ENCODE data around the gene XRCC5. TPM values are rescaled to one million over a fixed set of nuclear protein-coding genes. Genes with fewer than 3 reads are reported as not detected.

The XRCC5 gene
- total RNA-seq: 178 TPM
- long read RNA-seq, transcript XRCC5-201 (21 exons, 3,428 nt): major isoform, 283 of 309 reads
- long read RNA-seq, partial matches to known transcripts: 13 of 309 reads
- long read RNA-seq, other reads (novel, unspliced or antisense): 12 of 309 reads

- Histone ChIP-seq H3K4me3 (peak within 1 kb of the TSS; percentile 97), H3K36me3 (peaks cover 35% of the 10 kb centered on the region), H3K27ac (peak within 1 kb of the TSS; percentile 97), H3K9me3 (no peaks in the 10 kb centered on the region), H3K27me3 (no peaks in the 10 kb centered on the region), H3K4me1 (peaks cover 26% of the 10 kb centered on the region)
- TF ChIP-seq CTCF (IDR thresholded peaks at IDR 0.05): no peak
- peak; percentile 96 for ATAC-seq
- intact Hi-C loops (cut with DNase I): no loop called here
- DNase-seq: peak; percentile 98
These were observed at the start of gene XRCC5 for GRCh38 chr2:216108967-216109921. Gene XRCC5 (plus strand): TSS chr2:216109348. CDS start chr2:216109437, 89 bp downstream.

- Histone ChIP-seq H3K27me3 (no peaks in the 10 kb centered on the region), H3K4me3 (no peak overlapping the region), H3K9me3 (no peaks in the 10 kb centered on the region), H3K4me1 (no peaks in the 10 kb centered on the region), H3K27ac (peak overlapping the region; percentile 7), H3K36me3 (peaks cover 37% of the 10 kb centered on the region)
- intact Hi-C loops (cut with DNase I): no loop called here
- peak; percentile 37 for ATAC-seq
- no peak for DNase-seq
- TF ChIP-seq CTCF (IDR thresholded peaks at IDR 0.05): peak; percentile 11
These were observed 45.0 kb upstream of the XRCC5 start for GRCh38 chr2:216064014-216064630.

GRCh38 chr2:216064665-216065064 lies 44.5 kb upstream of the XRCC5 start:
- no peak for TF ChIP-seq CTCF (IDR thresholded peaks at IDR 0.05)
- Histone ChIP-seq H3K9me3 (no peaks in the 10 kb centered on the region), H3K4me3 (no peak overlapping the region), H3K27ac (peak overlapping the region; percentile 7), H3K27me3 (no peaks in the 10 kb centered on the region), H3K4me1 (no peaks in the 10 kb centered on the region), H3K36me3 (peaks cover 37% of the 10 kb centered on the region)
- ATAC-seq (no peak), DNase-seq (no peak)
- intact Hi-C loops (cut with DNase I): no loop called here

GRCh38 chr2:216066230-216066629 lies 42.9 kb upstream of the XRCC5 start:
- intact Hi-C loops (cut with DNase I): no loop called here
- H3K4me3 ChIP-seq: no peak overlapping the region
- ATAC-seq (no peak), DNase-seq (no peak)
- TF ChIP-seq CTCF (IDR thresholded peaks at IDR 0.05): no peak
- H3K9me3 ChIP-seq: no peaks in the 10 kb centered on the region
- no peaks in the 10 kb centered on the region for H3K4me1 ChIP-seq
- H3K27ac ChIP-seq: no peak overlapping the region
- peaks cover 37% of the 10 kb centered on the region for H3K36me3 ChIP-seq
- H3K27me3 ChIP-seq: no peaks in the 10 kb centered on the region

GRCh38 chr2:216069028-216069427 lies 40.1 kb upstream of the XRCC5 start:
- no peaks in the 10 kb centered on the region for H3K27me3 ChIP-seq
- intact Hi-C loops (cut with DNase I): no loop called here
- H3K27ac ChIP-seq: no peak overlapping the region
- H3K4me1 ChIP-seq: no peaks in the 10 kb centered on the region
- DNase-seq: no peak
- peaks cover 23% of the 10 kb centered on the region for H3K36me3 ChIP-seq
- no peak for TF ChIP-seq CTCF (IDR thresholded peaks at IDR 0.05)
- H3K9me3 ChIP-seq: no peaks in the 10 kb centered on the region
- no peak for ATAC-seq
- H3K4me3 ChIP-seq: no peak overlapping the region
